Neural progenitor cell (in vitro differentiated cells): ENCODE results near the gene FBF1. TPM values are rescaled to one million over a fixed set of nuclear protein-coding genes. Genes with fewer than 3 reads are reported as not detected.

ENCODE experiments used
- DNase-seq: peaks from one replicate; pipeline ENCODE4 v3.0.0-alpha.2; 2016; ENCODE audit warnings: low spot score
- H2AFZ ChIP-seq: fragments of 200-600 bp; sonication (generic); replicated peaks from 2 replicates; pipeline ENCODE4 v1.6.1; 2016; ENCODE audit warnings: antibody characterized with exemption
- H3F3A ChIP-seq: fragments of 200-600 bp; sonication (generic); 2 replicates; pipeline ENCODE4 v1.6.1; 2016; ENCODE audit warnings: antibody characterized with exemption, low read depth
- H3K27ac ChIP-seq: fragments of 200-600 bp; sonication (generic); 2 replicates; pipeline ENCODE4 v1.5.1; 2016; ENCODE audit warnings: mild to moderate bottlenecking
- H3K27me3 ChIP-seq: fragments of 200-600 bp; sonication (generic); 2 replicates; pipeline ENCODE4 v1.6.1; 2016; ENCODE audit warnings: mild to moderate bottlenecking, moderate library complexity
- H3K36me3 ChIP-seq: fragments of 200-600 bp; sonication (generic); 2 replicates; pipeline ENCODE4 v1.5.1; 2016
- H3K4me1 ChIP-seq: fragments of 200-600 bp; sonication (generic); 2 replicates; pipeline ENCODE4 v1.6.1; 2016; ENCODE audit warnings: mixed run types
- H3K4me2 ChIP-seq: fragments of 200-600 bp; sonication (generic); 2 replicates; pipeline ENCODE4 v1.6.1; 2016
- H3K4me3 ChIP-seq: fragments of 200-600 bp; sonication (generic); 2 replicates; pipeline ENCODE4 v1.5.1; 2016
- H3K79me2 ChIP-seq: fragments of 200-600 bp; sonication (generic); 2 replicates; pipeline ENCODE4 v1.6.1; 2016; ENCODE audit warnings: low read depth
- H3K9ac ChIP-seq: fragments of 200-600 bp; sonication (generic); 2 replicates; pipeline ENCODE4 v1.6.1; 2016
- H3K9me3 ChIP-seq: fragments of 200-600 bp; sonication (generic); 2 replicates; pipeline ENCODE4 v1.5.1; 2016; ENCODE audit warnings: low read depth
- H4K20me1 ChIP-seq: fragments of 200-600 bp; sonication (generic); 2 replicates; pipeline ENCODE4 v1.6.1; 2016; ENCODE audit warnings: low read depth
- H3K27ac Mint-ChIP-seq: 3 replicates; pipeline ENCODE4 v1.8.0; 2021; ENCODE audit warnings: mixed read lengths
- H3K27me3 Mint-ChIP-seq: 2 replicates; pipeline ENCODE4 v1.8.0; 2022; ENCODE audit warnings: low read depth, mild to moderate bottlenecking, inconsistent platforms, moderate library complexity, mixed read lengths; ENCODE audit not compliant: insufficient read depth
- H3K36me3 Mint-ChIP-seq: 3 replicates; pipeline ENCODE4 v1.8.0; 2021; ENCODE audit warnings: mixed read lengths
- H3K4me1 Mint-ChIP-seq: 3 replicates; pipeline ENCODE4 v1.8.0; 2021; ENCODE audit warnings: mixed read lengths
- H3K4me3 Mint-ChIP-seq: 3 replicates; pipeline ENCODE4 v1.8.0; 2021; ENCODE audit warnings: mild to moderate bottlenecking, moderate library complexity, mixed read lengths
- H3K9me3 Mint-ChIP-seq: 3 replicates; pipeline ENCODE4 v1.8.0; 2020; ENCODE audit warnings: mixed read lengths
- EZH2 ChIP-seq: fragments of 200-600 bp; sonication (generic); IDR thresholded peaks from 2 replicates; pipeline ENCODE4 v1.6.1; 2017; ENCODE audit warnings: antibody characterized with exemption, mild to moderate bottlenecking, moderate library complexity
- EZH2phosphoT487 ChIP-seq: fragments of 200-600 bp; sonication (generic); IDR thresholded peaks from 2 replicates; pipeline ENCODE4 v1.6.1; 2017; ENCODE audit warnings: antibody characterized with exemption
- total RNA-seq: library from RNA; depleted of rRNA; stranded (reverse); fragments of >200 nt; gene quantifications from 2 replicates; pipeline ENCODE4 v1.2.3, GENCODE V29; 2015; ENCODE audit warnings: low replicate concordance
- TF ChIP-seq, protein P1 (sequence below): fragments of 200-600 bp; sonication (generic); IDR thresholded peaks from 2 replicates; pipeline ENCODE4 v1.5.1; 2017; ENCODE audit warnings: antibody characterized with exemption, mild to moderate bottlenecking

FBF1 gene
- total RNA-seq, 1 donor from 2014 or later: 11.2 TPM

DNA sequence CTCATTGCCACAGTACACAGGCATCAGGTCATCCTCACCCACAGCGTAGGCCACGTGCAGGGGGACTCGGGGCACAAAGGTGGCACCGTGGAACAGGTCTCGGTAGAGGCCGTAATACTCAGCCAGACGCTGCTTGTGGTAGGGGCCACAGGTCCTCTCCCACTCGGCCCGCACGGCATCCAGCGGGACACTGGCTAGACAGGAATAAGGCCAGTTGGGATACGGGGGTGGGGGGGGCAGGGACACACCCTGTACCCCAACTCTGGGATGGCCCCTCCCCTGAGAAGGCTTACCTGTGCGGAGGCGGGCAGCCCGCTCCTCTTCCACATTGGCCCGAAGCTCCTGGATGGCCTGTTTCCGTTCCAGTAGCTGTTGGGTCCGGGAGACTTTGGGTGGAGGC, 39.1 kb downstream of the FBF1 start:
- no peaks in the 10 kb centered on the region for H3K9me3 Mint-ChIP-seq

DNA sequence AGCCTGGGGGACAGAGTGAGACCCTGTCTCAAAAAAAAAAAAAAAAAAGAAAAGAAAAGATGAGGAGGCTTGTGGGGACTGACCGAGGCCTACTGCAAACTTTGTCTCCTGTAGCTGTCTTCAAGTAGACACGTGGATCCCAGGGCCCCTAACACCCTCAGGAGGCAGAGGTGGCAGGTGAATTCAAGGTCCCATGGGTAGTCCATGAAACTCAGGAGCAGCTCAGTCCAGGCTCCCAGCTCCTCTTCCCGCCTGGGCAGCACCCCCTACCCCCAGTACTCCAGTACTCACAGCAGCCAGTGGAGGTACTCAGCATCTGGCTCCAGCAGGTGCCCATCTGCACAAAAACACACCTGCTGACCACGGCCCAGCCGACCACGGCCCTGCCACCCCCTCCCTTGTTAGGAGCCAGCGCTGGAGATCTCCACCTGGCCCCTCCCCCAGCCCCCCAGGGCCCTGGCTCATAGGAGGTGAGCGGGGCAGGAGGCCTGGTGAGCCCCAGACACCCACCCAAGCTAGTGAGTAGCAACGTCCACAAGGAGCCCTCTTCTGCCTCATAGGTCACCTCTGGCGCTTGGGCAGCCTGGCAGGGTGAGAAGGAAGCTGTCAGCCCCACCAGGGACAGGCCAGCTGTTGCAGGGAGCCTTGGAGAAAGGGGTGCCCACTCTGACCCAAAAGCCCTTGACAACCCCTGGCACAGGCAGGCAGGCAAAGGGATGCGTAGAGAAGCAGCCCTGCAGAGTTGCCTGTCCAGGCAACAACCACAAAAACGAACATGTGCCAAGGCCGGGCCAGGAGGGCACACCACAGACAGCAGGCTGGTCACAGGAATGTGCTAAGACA, 39.9 kb downstream of the FBF1 start:
- no peaks in the 10 kb centered on the region for H4K20me1 ChIP-seq
- peak; percentile 1 for DNase-seq
- no peaks in the 10 kb centered on the region for H3K9me3 ChIP-seq
- no peak overlapping the region for H3K9ac ChIP-seq
- Mint-ChIP-seq H3K4me3 (no peak overlapping the region), H3K36me3 (peaks cover 2% of the 10 kb centered on the region), H3K27me3 (peaks cover 3% of the 10 kb centered on the region), H3K4me1 (peaks cover 10% of the 10 kb centered on the region), H3K27ac (no peak overlapping the region), H3K9me3 (no peaks in the 10 kb centered on the region)
- H2AFZ ChIP-seq: no peak overlapping the region
- no peak overlapping the region for H3K27ac ChIP-seq
- peaks cover 32% of the 10 kb centered on the region for H3F3A ChIP-seq
- peaks cover 21% of the 10 kb centered on the region for H3K79me2 ChIP-seq
- H3K4me1 ChIP-seq: peaks cover 13% of the 10 kb centered on the region
- no peak overlapping the region for H3K4me3 ChIP-seq
- TF ChIP-seq EZH2phosphoT487 (no peak), EZH2 (no peak)
- TF ChIP-seq, protein P1, sequence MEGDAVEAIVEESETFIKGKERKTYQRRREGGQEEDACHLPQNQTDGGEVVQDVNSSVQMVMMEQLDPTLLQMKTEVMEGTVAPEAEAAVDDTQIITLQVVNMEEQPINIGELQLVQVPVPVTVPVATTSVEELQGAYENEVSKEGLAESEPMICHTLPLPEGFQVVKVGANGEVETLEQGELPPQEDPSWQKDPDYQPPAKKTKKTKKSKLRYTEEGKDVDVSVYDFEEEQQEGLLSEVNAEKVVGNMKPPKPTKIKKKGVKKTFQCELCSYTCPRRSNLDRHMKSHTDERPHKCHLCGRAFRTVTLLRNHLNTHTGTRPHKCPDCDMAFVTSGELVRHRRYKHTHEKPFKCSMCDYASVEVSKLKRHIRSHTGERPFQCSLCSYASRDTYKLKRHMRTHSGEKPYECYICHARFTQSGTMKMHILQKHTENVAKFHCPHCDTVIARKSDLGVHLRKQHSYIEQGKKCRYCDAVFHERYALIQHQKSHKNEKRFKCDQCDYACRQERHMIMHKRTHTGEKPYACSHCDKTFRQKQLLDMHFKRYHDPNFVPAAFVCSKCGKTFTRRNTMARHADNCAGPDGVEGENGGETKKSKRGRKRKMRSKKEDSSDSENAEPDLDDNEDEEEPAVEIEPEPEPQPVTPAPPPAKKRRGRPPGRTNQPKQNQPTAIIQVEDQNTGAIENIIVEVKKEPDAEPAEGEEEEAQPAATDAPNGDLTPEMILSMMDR: no peak
- no peak overlapping the region for H3K4me2 ChIP-seq
- H3K36me3 ChIP-seq: no peaks in the 10 kb centered on the region
- H3K27me3 ChIP-seq: no peaks in the 10 kb centered on the region

More for the DNA sequence above, 39.1 kb downstream of the FBF1 start:
- peaks cover 13% of the 10 kb centered on the region for H3K4me1 ChIP-seq
- peaks cover 18% of the 10 kb centered on the region for H3K79me2 ChIP-seq
- no peak overlapping the region for H3K4me3 Mint-ChIP-seq
- no peaks in the 10 kb centered on the region for H3K27me3 ChIP-seq
- no peak overlapping the region for H3K4me2 ChIP-seq
- no peak overlapping the region for H3K27ac ChIP-seq
- no peak for DNase-seq
- H4K20me1 ChIP-seq: no peaks in the 10 kb centered on the region
- no peak overlapping the region for H2AFZ ChIP-seq
- H3K9me3 ChIP-seq: no peaks in the 10 kb centered on the region
- peaks cover 2% of the 10 kb centered on the region for H3K36me3 Mint-ChIP-seq
- no peaks in the 10 kb centered on the region for H3K36me3 ChIP-seq
- no peak overlapping the region for H3K27ac Mint-ChIP-seq
- no peak overlapping the region for H3K4me3 ChIP-seq
- H3F3A ChIP-seq: peaks cover 37% of the 10 kb centered on the region
- no peak for TF ChIP-seq EZH2
- no peak for TF ChIP-seq EZH2phosphoT487
- TF ChIP-seq, protein P1: no peak
- peaks cover 9% of the 10 kb centered on the region for H3K4me1 Mint-ChIP-seq
- no peak overlapping the region for H3K9ac ChIP-seq
- H3K27me3 Mint-ChIP-seq: peaks cover 6% of the 10 kb centered on the region

GRCh38 chr17:75899767-75900468, 40.9 kb downstream of the FBF1 start:
- H3K27me3 ChIP-seq: no peaks in the 10 kb centered on the region
- H3K4me1 Mint-ChIP-seq: peaks cover 20% of the 10 kb centered on the region
- peak; percentile 1 for DNase-seq
- H4K20me1 ChIP-seq: peaks cover under 1% of the 10 kb centered on the region
- no peak overlapping the region for H3K27ac ChIP-seq
- no peaks in the 10 kb centered on the region for H3K36me3 ChIP-seq
- no peak overlapping the region for H3K4me3 ChIP-seq
- H3K4me1 ChIP-seq: peaks cover 20% of the 10 kb centered on the region
- H3F3A ChIP-seq: peaks cover 23% of the 10 kb centered on the region
- peaks cover 3% of the 10 kb centered on the region for H3K27me3 Mint-ChIP-seq
- no peak overlapping the region for H3K9ac ChIP-seq
- H3K36me3 Mint-ChIP-seq: peaks cover 2% of the 10 kb centered on the region
- no peak overlapping the region for H3K27ac Mint-ChIP-seq
- no peak for TF ChIP-seq EZH2phosphoT487
- no peak for TF ChIP-seq EZH2
- TF ChIP-seq, protein P1: no peak
- no peaks in the 10 kb centered on the region for H3K9me3 Mint-ChIP-seq
- H3K9me3 ChIP-seq: no peaks in the 10 kb centered on the region
- no peak overlapping the region for H2AFZ ChIP-seq
- H3K79me2 ChIP-seq: peaks cover 31% of the 10 kb centered on the region
- no peak overlapping the region for H3K4me3 Mint-ChIP-seq
- no peak overlapping the region for H3K4me2 ChIP-seq
